ENCODE data around the gene MYO1C. TPM values are rescaled to one million over a fixed set of nuclear protein-coding genes. Genes with fewer than 3 reads are reported as not detected.

Gene MYO1C
- total RNA-seq, 2 donors from 2014 or later, result 75.5 to 90.0 TPM

- H3K27me3 Mint-ChIP-seq (ENCODE audit: insufficient read depth), result peaks cover 22% of the 10 kb centered on the region
- Histone ChIP-seq H3K9ac (ENCODE audit: extremely low read depth, low read length, poor library complexity, severe bottlenecking) (no peak overlapping the region), H3K27ac (ENCODE audit: low read depth, low read length) (peak overlapping the region; percentile 55), H3K4me3 (ENCODE audit: low read length) (no peak overlapping the region), H3K36me3 (ENCODE audit: control insufficient read depth, insufficient read depth, low read length) (peaks cover 16% of the 10 kb centered on the region), H3K27me3 (ENCODE audit: control insufficient read depth, insufficient read depth, low read length, poor library complexity, severe bottlenecking) (no peaks in the 10 kb centered on the region), H3K9me3 (ENCODE audit: control insufficient read depth, low read length) (no peaks in the 10 kb centered on the region), H3K4me1 (ENCODE audit: control insufficient read depth, insufficient read depth, low read length) (peaks cover 4% of the 10 kb centered on the region)
- peaks cover 9% of the 10 kb centered on the region for H3K4me1 Mint-ChIP-seq
- peaks cover 17% of the 10 kb centered on the region for H3K36me3 Mint-ChIP-seq (ENCODE audit: low read depth)
- peak; percentile 92 for DNase-seq
- peak overlapping the region; percentile 21 for H3K27ac Mint-ChIP-seq
- peak; percentile 33 for TF ChIP-seq CTCF (conservative IDR thresholded peaks at IDR 0.05)
- WGBS, 2 experiments (ENCODE audit: insufficient coverage in 1 of 2, insufficient read length in 1 of 2), result 43 to 45% methylated on average over 38 to 74 of the region's 74 CpGs
- no peaks in the 10 kb centered on the region for H3K9me3 Mint-ChIP-seq
- H3K4me3 Mint-ChIP-seq, result peak overlapping the region; percentile 56
Observed at GRCh38 chr17:1486802-1487695, 5.4 kb downstream of the MYO1C start.

GRCh38 chr17:1485423-1486376 lies 6.8 kb downstream of the MYO1C start:
- peaks cover 4% of the 10 kb centered on the region for H3K4me1 Mint-ChIP-seq
- Histone ChIP-seq H3K4me3 (ENCODE audit: low read length) (peak overlapping the region; percentile 78), H3K27me3 (ENCODE audit: control insufficient read depth, insufficient read depth, low read length, poor library complexity, severe bottlenecking) (no peaks in the 10 kb centered on the region), H3K9ac (ENCODE audit: extremely low read depth, low read length, poor library complexity, severe bottlenecking) (peak overlapping the region; percentile 6), H3K27ac (ENCODE audit: low read depth, low read length) (no peak overlapping the region), H3K36me3 (ENCODE audit: control insufficient read depth, insufficient read depth, low read length) (peaks cover 22% of the 10 kb centered on the region), H3K4me1 (ENCODE audit: control insufficient read depth, insufficient read depth, low read length) (peaks cover 4% of the 10 kb centered on the region), H3K9me3 (ENCODE audit: control insufficient read depth, low read length) (no peaks in the 10 kb centered on the region)
- H3K27me3 Mint-ChIP-seq (ENCODE audit: insufficient read depth), result peaks cover 19% of the 10 kb centered on the region
- no peak overlapping the region for H3K27ac Mint-ChIP-seq
- peak overlapping the region; percentile 69 for H3K4me3 Mint-ChIP-seq
- DNase-seq, result peak; percentile 86
- H3K9me3 Mint-ChIP-seq, result no peaks in the 10 kb centered on the region
- 0 to 7% methylated on average over 17 to 112 of the region's 127 CpGs for WGBS, 2 experiments (ENCODE audit: insufficient coverage in 1 of 2, insufficient read length in 1 of 2)
- TF ChIP-seq CTCF (conservative IDR thresholded peaks at IDR 0.05), result no peak
- peaks cover 30% of the 10 kb centered on the region for H3K36me3 Mint-ChIP-seq (ENCODE audit: low read depth)

- H3K4me1 Mint-ChIP-seq, result no peaks in the 10 kb centered on the region
- no peaks in the 10 kb centered on the region for H3K27me3 ChIP-seq (ENCODE audit: control insufficient read depth, insufficient read depth, low read length, poor library complexity, severe bottlenecking)
- H3K27me3 Mint-ChIP-seq (ENCODE audit: insufficient read depth), result peaks cover 17% of the 10 kb centered on the region
- H3K9me3 ChIP-seq (ENCODE audit: control insufficient read depth, low read length), result no peaks in the 10 kb centered on the region
- peaks cover 26% of the 10 kb centered on the region for H3K36me3 ChIP-seq (ENCODE audit: control insufficient read depth, insufficient read depth, low read length)
- H3K4me1 ChIP-seq (ENCODE audit: control insufficient read depth, insufficient read depth, low read length), result peaks cover 4% of the 10 kb centered on the region
- TF ChIP-seq CTCF (conservative IDR thresholded peaks at IDR 0.05), result peak; percentile 64
- H3K36me3 Mint-ChIP-seq (ENCODE audit: low read depth), result peaks cover 34% of the 10 kb centered on the region
- no peak overlapping the region for H3K27ac ChIP-seq (ENCODE audit: low read depth, low read length)
- WGBS, 2 experiments (ENCODE audit: insufficient coverage in 1 of 2, insufficient read length in 1 of 2), result 7 to 19% methylated on average over 8 to 17 of the region's 19 CpGs
- peak; percentile 93 for DNase-seq
- H3K9ac ChIP-seq (ENCODE audit: extremely low read depth, low read length, poor library complexity, severe bottlenecking), result peak overlapping the region; percentile 6
- H3K9me3 Mint-ChIP-seq, result no peaks in the 10 kb centered on the region
- H3K4me3 ChIP-seq (ENCODE audit: low read length), result peak overlapping the region; percentile 78
- H3K4me3 Mint-ChIP-seq, result peak overlapping the region; percentile 69
- H3K27ac Mint-ChIP-seq, result peak overlapping the region; percentile 84
Observed at GRCh38 chr17:1484676-1485422, 7.6 kb downstream of the MYO1C start.
